WTC11 (cell line): ENCODE data around the gene ADCY1. TPM values are rescaled to one million over a fixed set of nuclear protein-coding genes. Genes with fewer than 3 reads are reported as not detected.
A peak's percentile ranks its signal among the peaks of the same experiment; 100 is the strongest.

Experiments used
- ATAC-seq: fragments of 200-7000 bp; cut with Tn5 transposase; 2 replicates; pipeline ENCODE4 v1.10.0; 2021; ENCODE audit warnings: mild to moderate bottlenecking, moderate library complexity
- CTCF ChIA-PET: fragments of 300-600 bp; sonication (Branson Sonifier 250); formaldehyde crosslinking; loops from one replicate; lab custom pipeline; 2021; ENCODE audit warnings: antibody characterized with exemption; lab: Charles Lee
- POLR2A ChIA-PET: fragments of 350-600 bp; sonication (Branson Sonifier 250); formaldehyde crosslinking; loops from one replicate; lab custom pipeline; 2021; ENCODE audit warnings: antibody characterized with exemption; lab: Charles Lee
- DNase-seq: peaks from one replicate; pipeline ENCODE4 v3.0.0; 2021; ENCODE audit warnings: low spot score
- H3K27ac Mint-ChIP-seq: 2 replicates; pipeline ENCODE4 v1.8.0; 2021; ENCODE audit warnings: mixed read lengths
- H3K27me3 Mint-ChIP-seq: 2 replicates; pipeline ENCODE4 v1.8.0; 2021; ENCODE audit warnings: low read depth, mild to moderate bottlenecking, moderate library complexity, mixed read lengths
- H3K36me3 Mint-ChIP-seq: 2 replicates; pipeline ENCODE4 v1.8.0; 2021; ENCODE audit warnings: mixed read lengths
- H3K4me1 Mint-ChIP-seq: 2 replicates; pipeline ENCODE4 v1.8.0; 2022; ENCODE audit warnings: mixed read lengths
- H3K4me3 Mint-ChIP-seq: 2 replicates; pipeline ENCODE4 v1.8.0; 2021; ENCODE audit warnings: mild to moderate bottlenecking, moderate library complexity, mixed read lengths
- H3K9me3 Mint-ChIP-seq: 2 replicates; pipeline ENCODE4 v1.8.0; 2021; ENCODE audit warnings: mixed read lengths
- ARID4B ChIP-seq: sonication (generic); formaldehyde crosslinking; IDR thresholded peaks from 2 replicates; pipeline ENCODE4 v1.8.0; 2023; ENCODE audit warnings: missing genetic modification reagents, mild to moderate bottlenecking, borderline replicate concordance
- E2F1 ChIP-seq: sonication (generic); formaldehyde crosslinking; IDR thresholded peaks from 2 replicates; pipeline ENCODE4 v1.8.0; 2022; ENCODE audit warnings: mild to moderate bottlenecking, missing genetic modification reagents
- FOXP4 ChIP-seq: sonication (generic); formaldehyde crosslinking; IDR thresholded peaks from 2 replicates; pipeline ENCODE4 v1.8.0; 2022; ENCODE audit warnings: mild to moderate bottlenecking, missing genetic modification reagents
- GABPB1 ChIP-seq: sonication (generic); formaldehyde crosslinking; IDR thresholded peaks from 2 replicates; pipeline ENCODE4 v1.8.1; 2023; ENCODE audit warnings: mild to moderate bottlenecking, missing genetic modification reagents
- IRF1 ChIP-seq: sonication (generic); formaldehyde crosslinking; IDR thresholded peaks from 2 replicates; pipeline ENCODE4 v1.8.0; 2023; ENCODE audit warnings: missing genetic modification reagents
- SMAD3 ChIP-seq: sonication (generic); formaldehyde crosslinking; IDR thresholded peaks from 2 replicates; pipeline ENCODE4 v1.8.0; 2022; ENCODE audit warnings: missing genetic modification reagents, mild to moderate bottlenecking, borderline replicate concordance
- SMAD4 ChIP-seq: sonication (generic); formaldehyde crosslinking; IDR thresholded peaks from 2 replicates; pipeline ENCODE4 v1.8.0; 2022; ENCODE audit warnings: mild to moderate bottlenecking, missing genetic modification reagents
- TEAD4 ChIP-seq: sonication (generic); formaldehyde crosslinking; IDR thresholded peaks from 2 replicates; pipeline ENCODE4 v1.8.0; 2022; ENCODE audit warnings: mild to moderate bottlenecking, missing genetic modification reagents
- ZBTB21 ChIP-seq: sonication (generic); formaldehyde crosslinking; IDR thresholded peaks from 2 replicates; pipeline ENCODE4 v1.8.1; 2023; ENCODE audit warnings: mild to moderate bottlenecking, missing genetic modification reagents, borderline replicate concordance
- ZNF219 ChIP-seq: sonication (generic); formaldehyde crosslinking; IDR thresholded peaks from 2 replicates; pipeline ENCODE4 v1.8.0; 2023; ENCODE audit warnings: missing genetic modification reagents, mild to moderate bottlenecking, borderline replicate concordance
- ZNF396 ChIP-seq: fragments of 250-450 bp; sonication (Bioruptor Pico); IDR thresholded peaks from 2 replicates; pipeline ENCODE4 v1.8.0; 2021; ENCODE audit warnings: mild to moderate bottlenecking, moderate library complexity, borderline replicate concordance
- ZNF425 ChIP-seq: fragments of 250-450 bp; sonication (Bioruptor Pico); conservative IDR thresholded peaks from 2 replicates; pipeline ENCODE4 v1.9.0; 2021; ENCODE audit warnings: mild to moderate bottlenecking
- total RNA-seq: library from RNA; stranded (reverse); gene quantifications from 3 replicates; pipeline ENCODE4 v1.2.3, GENCODE V29; 2021

Gene ADCY1
- total RNA-seq, 1 experiment from 2014 or later, result 29.0 TPM

- no peak for TF ChIP-seq ZNF425
- TF ChIP-seq ARID4B (CRISPR knock-in tag), result no peak
Measured at GRCh38 chr7:45689797-45690761, 115.9 kb downstream of the ADCY1 start (continued).

GRCh38 chr7:45690762-45691150, 116.6 kb downstream of the ADCY1 start:
- no peak for DNase-seq
- Mint-ChIP-seq H3K36me3 (peaks cover 14% of the 10 kb centered on the region; the same call in 1 of the 2 replicates), H3K27ac (no peak overlapping the region), H3K27me3 (no peaks in the 10 kb centered on the region), H3K9me3 (no peaks in the 10 kb centered on the region), H3K4me1 (no peaks in the 10 kb centered on the region), H3K4me3 (no peak overlapping the region)
- ChIA-PET CTCF (no interaction called here), POLR2A (no interaction called here)
- TF ChIP-seq FOXP4 (CRISPR knock-in tag), result no peak
- no peak for TF ChIP-seq TEAD4 (CRISPR knock-in tag)
- TF ChIP-seq SMAD4 (CRISPR knock-in tag), result no peak
- no peak for TF ChIP-seq SMAD3 (CRISPR knock-in tag)
- no peak for TF ChIP-seq E2F1 (CRISPR knock-in tag)
- TF ChIP-seq ZNF396 (CRISPR knock-in tag), result no peak
- TF ChIP-seq ZBTB21 (CRISPR knock-in tag), result no peak
- no peak for ATAC-seq

GRCh38 chr7:45691155-45691656, 117.0 kb downstream of the ADCY1 start:
- H3K36me3 Mint-ChIP-seq, result peaks cover 14% of the 10 kb centered on the region; the same call in 1 of the 2 replicates

More at GRCh38 chr7:45691155-45691656, 117.0 kb downstream of the ADCY1 start:
- CTCF ChIA-PET, result no interaction called here
- Mint-ChIP-seq H3K27ac (no peak overlapping the region), H3K4me3 (no peak overlapping the region), H3K4me1 (no peaks in the 10 kb centered on the region)
- ATAC-seq, result no peak
- TF ChIP-seq ZNF219 (no peak), IRF1 (CRISPR knock-in tag) (no peak), SMAD3 (CRISPR knock-in tag) (no peak), GABPB1 (CRISPR knock-in tag) (peak; percentile 91)
- TF ChIP-seq, all 79 proteins: peak for 1
- POLR2A ChIA-PET, result no interaction called here
- H3K9me3 Mint-ChIP-seq, result no peaks in the 10 kb centered on the region
- DNase-seq, result no peak
- H3K27me3 Mint-ChIP-seq, result no peaks in the 10 kb centered on the region
